GM12878 (cell line): Measurements from ENCODE around the gene GIPC3. TPM values are rescaled to one million over a fixed set of nuclear protein-coding genes. Genes with fewer than 3 reads are reported as not detected.
A peak's percentile ranks its signal among the peaks of the same experiment; 100 is the strongest.

ENCODE experiments used
- ASH2L ChIP-seq: fragments of 300-600, 200-600 bp; sonication (generic); IDR thresholded peaks from 2 replicates; pipeline ENCODE4 v1.6.1; 2017; ENCODE audit warnings: low read depth, mild to moderate bottlenecking, borderline replicate concordance
- BCL11A ChIP-seq: IDR thresholded peaks from 2 replicates; pipeline ENCODE4 v1.6.1; 2011; ENCODE audit warnings: low read depth, low read length
- CEBPB ChIP-seq, 2 experiments: fragments of 150-350 bp in 1 of 2; IDR thresholded peaks; 2 replicates each; pipeline ENCODE4 v1.6.1; 2012 to 2014; ENCODE audit warnings: low read depth in 2 of 2, low read length in 2 of 2, borderline replicate concordance in 1 of 2, inconsistent platforms in 1 of 2
- EED ChIP-seq: sonication (generic); IDR thresholded peaks from 2 replicates; pipeline ENCODE4 v1.6.1; 2016; ENCODE audit warnings: antibody characterized with exemption, low read depth
- ESRRA ChIP-seq: IDR thresholded peaks from 2 replicates; pipeline ENCODE4 v1.6.1; 2012; ENCODE audit warnings: mild to moderate bottlenecking, low read length, improper control_type of control experiment
- FOXM1 ChIP-seq: IDR thresholded peaks from 2 replicates; pipeline ENCODE4 v1.6.1; 2012; ENCODE audit warnings: low read depth, mild to moderate bottlenecking, inconsistent platforms, low read length, moderate library complexity
- KDM1A ChIP-seq: fragments of 200-600 bp; sonication (generic); IDR thresholded peaks from 2 replicates; pipeline ENCODE4 v1.6.1; 2016; ENCODE audit warnings: borderline replicate concordance
- LARP7 ChIP-seq: fragments of 450-650 bp; IDR thresholded peaks from 2 replicates; pipeline ENCODE4 v1.6.1; 2017; ENCODE audit warnings: mild to moderate bottlenecking
- MEF2A ChIP-seq: IDR thresholded peaks from 2 replicates; pipeline ENCODE4 v1.6.1; 2011; ENCODE audit warnings: low read depth, mild to moderate bottlenecking, low read length, moderate library complexity; ENCODE audit not compliant: insufficient read depth
- MEF2B ChIP-seq: fragments of 450-650 bp; IDR thresholded peaks from 2 replicates; pipeline ENCODE4 v1.6.1; 2018; ENCODE audit warnings: mild to moderate bottlenecking, moderate library complexity; ENCODE audit not compliant: partially characterized antibody, poor library complexity, severe bottlenecking
- NBN ChIP-seq: fragments of 450-650 bp; IDR thresholded peaks from 2 replicates; pipeline ENCODE4 v1.6.1; 2016
- NR2C1 ChIP-seq: fragments of 450-650 bp; IDR thresholded peaks from 2 replicates; pipeline ENCODE4 v1.6.1; 2017; ENCODE audit warnings: antibody characterized with exemption, mild to moderate bottlenecking, moderate library complexity
- RAD51 ChIP-seq: fragments of 450-650 bp; IDR thresholded peaks from 2 replicates; pipeline ENCODE4 v1.6.1; 2016; ENCODE audit warnings: moderate library complexity, mild to moderate bottlenecking, inconsistent platforms
- RELA ChIP-seq: fragments of 450-650 bp; IDR thresholded peaks from 2 replicates; pipeline ENCODE4 v1.8.0; 2014; ENCODE audit warnings: borderline replicate concordance; ENCODE audit not compliant: partially characterized antibody
- SMARCA5 ChIP-seq: fragments of 450-650 bp; IDR thresholded peaks from 2 replicates; pipeline ENCODE4 v1.6.1; 2017; ENCODE audit warnings: mild to moderate bottlenecking
- SREBF2 ChIP-seq: IDR thresholded peaks from 2 replicates; pipeline ENCODE4 v1.6.1; 2012; ENCODE audit warnings: mild to moderate bottlenecking, low read length
- STAT3 ChIP-seq: IDR thresholded peaks from 2 replicates; pipeline ENCODE4 v1.6.1; 2011; ENCODE audit warnings: low read depth, low read length, improper control_type of control experiment
- TBL1XR1 ChIP-seq: IDR thresholded peaks from 2 replicates; pipeline ENCODE4 v1.6.1; 2012; ENCODE audit warnings: low read depth, low read length, improper control_type of control experiment
- ZBED1 ChIP-seq: IDR thresholded peaks from 2 replicates; pipeline ENCODE4 v1.6.1; 2016; ENCODE audit warnings: borderline replicate concordance
- ZNF217 ChIP-seq: fragments of 450-650 bp; IDR thresholded peaks from 2 replicates; pipeline ENCODE4 v1.6.1; 2017; ENCODE audit warnings: antibody characterized with exemption, mild to moderate bottlenecking
- polyA plus RNA-seq, 11 experiments: library from polyadenylated mRNA; depleted of rRNA in 4 of 11; unstranded in 6 of 11; stranded (reverse) in 5 of 11; fragments of >200 nt; fragmentation: Nextera tagmentation in 4 of 11; fragmentation: Illumina TruSeq in 1 of 11; extraction: Ambion mirVana in 4 of 11; extraction: Trizol in 1 of 11; gene quantifications; 1 replicate in 1 of 11; 2 replicates in 10 of 11; pipeline versions ENCODE4 v1.2.1 to v1.2.3, GENCODE V29; 2011 to 2016; ENCODE audit warnings: inconsistent platforms in 2 of 11, missing spikeins in 2 of 11, low read depth in 1 of 11
- total RNA-seq, 4 experiments: library from RNA; depleted of rRNA in 3 of 4; stranded (reverse); fragments of >200 nt in 3 of 4; fragmentation: Illumina TruSeq in 1 of 4; extraction: Trizol in 1 of 4; gene quantifications; 2 replicates each; pipeline versions ENCODE4 v1.2.1 to v1.2.3, GENCODE V29; 2013 to 2021
- TF ChIP-seq, protein P1 (sequence below): fragments of 450-650 bp; conservative IDR thresholded peaks from 2 replicates; pipeline ENCODE4 v1.6.1; 2017; ENCODE audit warnings: mild to moderate bottlenecking, moderate library complexity
- TF ChIP-seq, protein P2 (sequence below): fragments of 450-650 bp; IDR thresholded peaks from 2 replicates; pipeline ENCODE4 v1.6.1; 2014; ENCODE audit warnings: mild to moderate bottlenecking
- TF ChIP-seq, protein P3 (sequence below): IDR thresholded peaks from 2 replicates; pipeline ENCODE4 v1.6.1; 2011; ENCODE audit warnings: borderline replicate concordance, low read depth, mild to moderate bottlenecking, moderate library complexity, low read length; ENCODE audit not compliant: insufficient read depth, poor library complexity, severe bottlenecking
- TF ChIP-seq, protein P4 (sequence below): fragments of 450-650 bp; IDR thresholded peaks from 2 replicates; pipeline ENCODE4 v1.6.1; 2017; ENCODE audit warnings: mild to moderate bottlenecking, moderate library complexity

GIPC3 gene
- total and polyA plus RNA-seq, 10 of the 15 experiments (the other 5 are each of a cell fraction or from before 2014, with no cell fraction given), result not detected

DNA sequence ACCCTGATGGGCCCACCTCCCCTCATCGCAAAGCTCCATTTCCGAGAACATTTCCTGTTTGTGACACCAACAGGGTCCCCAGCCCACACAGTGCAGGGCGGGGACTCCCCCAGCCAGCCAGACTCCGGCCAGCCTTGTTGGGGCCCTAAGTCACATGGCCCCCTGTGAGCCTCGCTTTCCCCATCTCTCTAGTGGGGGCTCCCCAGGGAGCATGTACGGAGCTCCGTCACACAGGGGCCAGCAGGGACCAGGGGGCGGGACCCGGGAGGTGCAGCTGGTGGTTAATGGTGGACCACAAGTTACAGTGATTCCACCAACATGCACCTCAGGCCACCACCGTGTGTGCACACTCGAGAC is 19.7 kb downstream of the GIPC3 start (continued):
- TF ChIP-seq MEF2A, result no peak
- TF ChIP-seq FOXM1, result no peak
- TF ChIP-seq KDM1A, result no peak
- TF ChIP-seq CEBPB (IDR thresholded peaks at IDR 0.05; ENCODE audit: borderline replicate concordance in 1 of 2, low read depth in 2 of 2, low read length in 2 of 2), result no peak
- no peak for TF ChIP-seq RELA
- TF ChIP-seq ZBED1, result no peak
- no peak for TF ChIP-seq NBN
- TF ChIP-seq, protein P1, sequence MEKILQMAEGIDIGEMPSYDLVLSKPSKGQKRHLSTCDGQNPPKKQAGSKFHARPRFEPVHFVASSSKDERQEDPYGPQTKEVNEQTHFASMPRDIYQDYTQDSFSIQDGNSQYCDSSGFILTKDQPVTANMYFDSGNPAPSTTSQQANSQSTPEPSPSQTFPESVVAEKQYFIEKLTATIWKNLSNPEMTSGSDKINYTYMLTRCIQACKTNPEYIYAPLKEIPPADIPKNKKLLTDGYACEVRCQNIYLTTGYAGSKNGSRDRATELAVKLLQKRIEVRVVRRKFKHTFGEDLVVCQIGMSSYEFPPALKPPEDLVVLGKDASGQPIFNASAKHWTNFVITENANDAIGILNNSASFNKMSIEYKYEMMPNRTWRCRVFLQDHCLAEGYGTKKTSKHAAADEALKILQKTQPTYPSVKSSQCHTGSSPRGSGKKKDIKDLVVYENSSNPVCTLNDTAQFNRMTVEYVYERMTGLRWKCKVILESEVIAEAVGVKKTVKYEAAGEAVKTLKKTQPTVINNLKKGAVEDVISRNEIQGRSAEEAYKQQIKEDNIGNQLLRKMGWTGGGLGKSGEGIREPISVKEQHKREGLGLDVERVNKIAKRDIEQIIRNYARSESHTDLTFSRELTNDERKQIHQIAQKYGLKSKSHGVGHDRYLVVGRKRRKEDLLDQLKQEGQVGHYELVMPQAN, result no peak
- no peak for TF ChIP-seq ASH2L
- TF ChIP-seq BCL11A, result no peak
- peak; percentile 54 for TF ChIP-seq RAD51
- no peak for TF ChIP-seq SREBF2
- TF ChIP-seq EED, result no peak
- no peak for TF ChIP-seq STAT3
- TF ChIP-seq LARP7, result no peak
- TF ChIP-seq, protein P2, sequence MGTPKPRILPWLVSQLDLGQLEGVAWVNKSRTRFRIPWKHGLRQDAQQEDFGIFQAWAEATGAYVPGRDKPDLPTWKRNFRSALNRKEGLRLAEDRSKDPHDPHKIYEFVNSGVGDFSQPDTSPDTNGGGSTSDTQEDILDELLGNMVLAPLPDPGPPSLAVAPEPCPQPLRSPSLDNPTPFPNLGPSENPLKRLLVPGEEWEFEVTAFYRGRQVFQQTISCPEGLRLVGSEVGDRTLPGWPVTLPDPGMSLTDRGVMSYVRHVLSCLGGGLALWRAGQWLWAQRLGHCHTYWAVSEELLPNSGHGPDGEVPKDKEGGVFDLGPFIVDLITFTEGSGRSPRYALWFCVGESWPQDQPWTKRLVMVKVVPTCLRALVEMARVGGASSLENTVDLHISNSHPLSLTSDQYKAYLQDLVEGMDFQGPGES, result no peak
- TF ChIP-seq SMARCA5, result no peak
- no peak for TF ChIP-seq ESRRA
- TF ChIP-seq ZNF217, result no peak
- TF ChIP-seq, protein P3, sequence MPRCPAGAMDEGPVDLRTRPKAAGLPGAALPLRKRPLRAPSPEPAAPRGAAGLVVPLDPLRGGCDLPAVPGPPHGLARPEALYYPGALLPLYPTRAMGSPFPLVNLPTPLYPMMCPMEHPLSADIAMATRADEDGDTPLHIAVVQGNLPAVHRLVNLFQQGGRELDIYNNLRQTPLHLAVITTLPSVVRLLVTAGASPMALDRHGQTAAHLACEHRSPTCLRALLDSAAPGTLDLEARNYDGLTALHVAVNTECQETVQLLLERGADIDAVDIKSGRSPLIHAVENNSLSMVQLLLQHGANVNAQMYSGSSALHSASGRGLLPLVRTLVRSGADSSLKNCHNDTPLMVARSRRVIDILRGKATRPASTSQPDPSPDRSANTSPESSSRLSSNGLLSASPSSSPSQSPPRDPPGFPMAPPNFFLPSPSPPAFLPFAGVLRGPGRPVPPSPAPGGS, result no peak
- TF ChIP-seq, protein P4, sequence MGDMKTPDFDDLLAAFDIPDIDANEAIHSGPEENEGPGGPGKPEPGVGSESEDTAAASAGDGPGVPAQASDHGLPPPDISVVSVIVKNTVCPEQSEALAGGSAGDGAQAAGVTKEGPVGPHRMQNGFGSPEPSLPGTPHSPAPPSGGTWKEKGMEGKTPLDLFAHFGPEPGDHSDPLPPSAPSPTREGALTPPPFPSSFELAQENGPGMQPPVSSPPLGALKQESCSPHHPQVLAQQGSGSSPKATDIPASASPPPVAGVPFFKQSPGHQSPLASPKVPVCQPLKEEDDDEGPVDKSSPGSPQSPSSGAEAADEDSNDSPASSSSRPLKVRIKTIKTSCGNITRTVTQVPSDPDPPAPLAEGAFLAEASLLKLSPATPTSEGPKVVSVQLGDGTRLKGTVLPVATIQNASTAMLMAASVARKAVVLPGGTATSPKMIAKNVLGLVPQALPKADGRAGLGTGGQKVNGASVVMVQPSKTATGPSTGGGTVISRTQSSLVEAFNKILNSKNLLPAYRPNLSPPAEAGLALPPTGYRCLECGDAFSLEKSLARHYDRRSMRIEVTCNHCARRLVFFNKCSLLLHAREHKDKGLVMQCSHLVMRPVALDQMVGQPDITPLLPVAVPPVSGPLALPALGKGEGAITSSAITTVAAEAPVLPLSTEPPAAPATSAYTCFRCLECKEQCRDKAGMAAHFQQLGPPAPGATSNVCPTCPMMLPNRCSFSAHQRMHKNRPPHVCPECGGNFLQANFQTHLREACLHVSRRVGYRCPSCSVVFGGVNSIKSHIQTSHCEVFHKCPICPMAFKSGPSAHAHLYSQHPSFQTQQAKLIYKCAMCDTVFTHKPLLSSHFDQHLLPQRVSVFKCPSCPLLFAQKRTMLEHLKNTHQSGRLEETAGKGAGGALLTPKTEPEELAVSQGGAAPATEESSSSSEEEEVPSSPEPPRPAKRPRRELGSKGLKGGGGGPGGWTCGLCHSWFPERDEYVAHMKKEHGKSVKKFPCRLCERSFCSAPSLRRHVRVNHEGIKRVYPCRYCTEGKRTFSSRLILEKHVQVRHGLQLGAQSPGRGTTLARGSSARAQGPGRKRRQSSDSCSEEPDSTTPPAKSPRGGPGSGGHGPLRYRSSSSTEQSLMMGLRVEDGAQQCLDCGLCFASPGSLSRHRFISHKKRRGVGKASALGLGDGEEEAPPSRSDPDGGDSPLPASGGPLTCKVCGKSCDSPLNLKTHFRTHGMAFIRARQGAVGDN, result no peak
- TF ChIP-seq NR2C1, result no peak
- no peak for TF ChIP-seq TBL1XR1
- TF ChIP-seq MEF2B, result peak; percentile 82
